ENCODE measurements around the gene GPRIN1.
"Not testable (repeated sequence)": the region's sequence is repeated elsewhere in the genome, so short reads cannot be mapped to it uniquely, and the experiment has no call there.

GPRIN1 gene

DNA sequence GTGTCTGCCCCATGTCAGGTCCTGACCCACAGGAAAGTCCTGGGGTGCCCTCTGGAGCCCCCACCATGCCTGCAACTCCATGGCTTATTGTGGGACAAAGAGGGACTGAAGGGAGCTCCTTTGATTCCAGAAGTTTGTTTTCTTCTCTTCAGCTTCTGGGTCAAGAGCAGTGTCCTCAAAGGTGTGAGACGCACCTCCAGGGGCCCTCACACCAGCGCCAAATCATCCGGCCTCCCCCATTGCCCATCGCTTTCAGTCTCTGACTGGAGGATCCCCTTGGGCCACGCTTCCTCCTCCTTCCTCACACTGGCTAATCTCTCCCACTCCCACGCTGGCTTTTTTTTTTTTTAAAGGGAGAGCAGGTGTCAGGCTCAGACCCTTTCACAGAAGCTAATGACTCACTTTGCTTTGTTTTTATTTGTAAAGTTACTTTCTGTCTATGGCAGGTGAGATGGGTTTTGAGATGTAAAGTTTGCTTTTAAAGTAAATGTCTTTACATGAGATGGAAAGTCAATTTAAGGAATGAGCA is 44.1 kb downstream of the GPRIN1 start:
- DNase-seq = no peak

DNA sequence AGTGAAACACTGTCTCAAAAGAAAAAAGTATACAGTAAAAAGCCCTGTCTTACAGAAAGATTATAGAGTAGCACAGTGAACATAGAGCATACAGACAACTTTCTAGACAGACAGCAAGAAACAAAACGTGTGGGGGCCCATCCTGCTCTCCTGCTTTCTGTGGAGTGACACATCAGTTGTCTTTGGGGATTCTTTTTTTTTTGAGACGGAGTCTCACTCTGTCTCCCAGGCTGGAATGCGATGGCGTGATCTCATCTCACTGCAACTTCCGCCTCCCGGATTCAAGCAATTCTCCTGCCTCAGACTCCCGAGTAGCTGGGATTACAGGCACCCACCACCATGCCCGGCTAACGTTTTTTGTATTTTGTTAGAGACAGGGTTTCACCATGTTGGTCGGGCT is 46.0 kb downstream of the GPRIN1 start:
- no peak for DNase-seq

DNA sequence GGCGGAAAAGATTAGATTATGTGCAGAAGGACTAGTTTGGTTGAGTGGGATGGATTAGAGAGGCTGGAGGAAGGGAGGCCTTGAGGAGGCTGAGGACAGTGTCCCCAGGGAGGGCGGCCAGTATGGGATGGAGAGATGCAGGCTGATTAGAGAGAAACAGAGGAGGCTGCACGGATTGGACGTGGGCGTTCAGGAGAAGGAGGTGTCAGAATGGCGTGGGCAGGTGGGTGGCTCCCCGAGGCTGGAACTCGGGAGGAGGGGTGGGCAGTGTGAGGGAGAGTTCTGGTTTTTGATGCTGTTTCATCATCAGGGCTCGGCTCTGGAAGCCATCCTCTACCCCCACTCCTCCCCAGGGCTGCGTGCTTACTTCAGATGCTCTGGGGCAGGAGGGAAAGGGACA is 47.8 kb downstream of the GPRIN1 start:
- no peak for DNase-seq

DNA sequence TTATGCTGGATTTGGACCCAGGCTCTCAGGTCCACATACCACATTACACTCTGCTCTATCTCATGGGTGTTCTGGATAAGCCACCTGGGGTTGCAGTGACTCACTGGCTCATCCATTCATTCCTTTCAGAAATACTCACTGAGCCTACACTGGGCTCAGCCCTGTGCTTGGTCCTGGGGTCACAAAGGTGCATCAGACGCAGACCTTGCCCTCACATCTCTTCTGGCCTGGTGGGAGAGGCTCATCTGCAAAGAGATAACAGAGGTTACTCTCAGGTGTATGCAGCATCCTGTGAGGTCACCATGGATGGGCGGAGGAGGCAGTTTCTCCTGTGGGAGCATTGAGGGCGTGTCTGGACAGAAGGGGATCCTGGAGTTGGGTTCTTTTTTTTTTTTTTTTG is 48.7 kb downstream of the GPRIN1 start:
- no peak for DNase-seq

DNA sequence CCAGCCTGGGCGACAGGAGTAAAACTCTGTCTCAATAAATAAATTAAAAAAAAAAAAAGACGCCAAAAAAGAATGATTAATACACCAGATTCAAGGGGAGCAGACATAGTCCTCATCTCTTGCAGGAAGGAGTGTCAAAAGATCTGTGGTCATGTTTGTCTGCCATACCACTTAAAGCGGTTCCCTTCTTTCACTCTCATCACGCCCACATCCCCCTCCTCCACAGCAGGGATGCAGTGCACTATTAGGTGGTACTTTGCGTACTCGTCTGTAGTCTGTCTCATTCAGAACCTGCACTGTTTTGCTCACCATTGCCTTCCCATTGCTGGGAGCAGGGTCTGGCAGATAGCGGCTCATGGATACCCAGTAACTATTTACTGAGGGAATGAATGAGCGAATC is 49.6 kb downstream of the GPRIN1 start:
- DNase-seq = no peak

DNA sequence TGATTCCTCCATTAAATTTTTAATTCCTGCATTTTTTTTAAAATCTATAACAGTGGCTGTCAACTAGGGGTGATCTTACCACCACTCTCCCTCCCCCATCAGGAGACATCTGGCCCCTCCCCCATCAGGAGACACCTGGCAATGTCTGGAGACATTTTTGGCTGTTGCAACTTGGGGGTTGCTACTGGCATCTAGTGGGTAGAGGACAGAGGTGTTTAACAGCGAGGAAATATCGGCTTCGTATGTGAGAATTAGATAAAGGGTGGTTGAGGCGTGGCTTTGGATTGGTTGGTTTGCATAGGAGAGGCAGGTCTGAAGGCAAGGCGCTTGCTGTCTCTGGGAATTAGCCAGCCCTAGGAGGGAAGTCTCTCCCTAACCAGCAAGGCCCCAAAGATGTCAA is 50.3 kb downstream of the GPRIN1 start:
- DNase-seq = peak; percentile 50

DNA sequence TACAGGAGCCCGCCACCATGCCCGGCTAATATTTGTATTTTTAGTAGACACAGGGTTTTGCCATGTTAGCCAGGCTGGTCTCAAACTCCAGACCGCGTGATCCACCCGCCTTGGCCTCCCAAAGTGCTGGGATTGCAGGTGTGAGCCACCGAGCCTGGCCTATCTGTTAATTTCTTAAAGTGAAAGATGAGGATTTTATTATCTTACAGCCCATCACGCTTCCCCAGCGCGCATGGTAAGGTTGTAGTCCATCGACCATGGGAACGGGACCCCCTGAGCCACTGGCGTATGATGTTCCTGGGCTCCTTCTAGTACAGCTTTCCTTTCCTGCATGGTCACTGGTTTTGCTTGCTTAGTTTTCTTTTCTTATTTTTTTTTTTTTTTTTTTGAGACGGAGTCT is 52.1 kb downstream of the GPRIN1 start:
- DNase-seq = no peak

DNA sequence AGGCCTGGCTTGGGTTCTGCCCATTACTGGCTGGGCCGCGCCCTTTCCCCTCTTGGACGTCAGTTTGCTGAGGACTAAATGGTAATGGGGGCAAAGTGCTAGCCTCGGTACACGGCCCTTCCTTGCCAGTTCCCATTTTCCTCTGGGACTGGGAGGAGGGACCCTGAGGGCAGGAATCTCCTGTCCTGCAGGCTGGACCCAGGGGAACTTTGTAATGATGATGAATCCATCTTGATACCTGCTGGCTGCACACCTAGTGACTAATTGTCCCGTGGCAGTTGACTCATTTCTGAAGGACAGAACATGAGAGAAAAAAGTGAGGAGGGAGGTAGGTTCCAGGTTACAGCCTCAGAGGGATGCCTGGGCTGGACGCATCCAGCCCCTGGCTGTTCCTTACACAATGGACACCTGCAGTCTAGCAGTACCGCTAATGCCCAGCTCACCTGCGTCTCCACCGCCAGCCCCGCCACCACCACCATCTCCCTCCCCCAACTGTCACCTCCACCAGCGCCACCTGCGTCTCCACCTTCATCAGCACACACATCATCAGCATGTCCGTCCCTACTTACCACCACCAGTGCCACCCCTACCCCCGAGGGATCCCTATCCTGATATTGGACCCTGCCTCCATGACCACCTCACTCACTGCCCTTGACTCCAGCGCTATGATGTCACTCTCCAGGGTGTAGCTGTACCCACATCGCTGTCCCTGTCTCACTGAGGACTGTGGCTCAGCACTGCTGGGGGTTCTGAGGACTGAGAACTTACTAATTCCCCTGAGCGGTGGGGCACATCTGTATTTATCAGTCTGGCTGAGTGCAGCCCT is 56.5 kb downstream of the GPRIN1 start:
- DNase-seq = no peak

DNA sequence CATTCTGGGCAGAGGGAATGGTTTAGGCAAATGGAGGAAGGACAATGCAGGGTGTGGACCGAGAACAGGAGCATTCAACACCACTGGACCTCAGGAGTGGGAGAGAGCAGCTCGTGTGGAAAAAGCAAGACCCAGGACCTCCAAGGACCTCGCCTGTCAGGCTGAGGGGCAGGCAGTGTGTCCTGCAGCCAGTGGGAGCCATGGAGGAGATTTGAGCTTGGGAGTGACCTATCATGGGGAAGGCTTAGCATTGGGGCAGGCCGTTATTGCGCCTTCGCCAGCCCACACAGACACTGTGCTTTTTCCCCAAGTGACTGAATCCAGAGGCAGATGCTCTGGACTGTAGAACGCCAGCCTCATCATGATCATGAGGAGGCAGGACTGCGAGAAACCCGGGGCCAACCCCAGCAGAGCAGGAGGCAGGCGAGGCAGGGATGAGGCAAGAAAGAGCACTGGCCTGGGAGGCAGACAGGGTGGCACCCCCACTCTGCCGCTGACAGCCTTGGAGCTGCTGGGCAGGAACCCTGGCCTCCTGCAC is 57.6 kb downstream of the GPRIN1 start:
- DNase-seq = no peak

DNA sequence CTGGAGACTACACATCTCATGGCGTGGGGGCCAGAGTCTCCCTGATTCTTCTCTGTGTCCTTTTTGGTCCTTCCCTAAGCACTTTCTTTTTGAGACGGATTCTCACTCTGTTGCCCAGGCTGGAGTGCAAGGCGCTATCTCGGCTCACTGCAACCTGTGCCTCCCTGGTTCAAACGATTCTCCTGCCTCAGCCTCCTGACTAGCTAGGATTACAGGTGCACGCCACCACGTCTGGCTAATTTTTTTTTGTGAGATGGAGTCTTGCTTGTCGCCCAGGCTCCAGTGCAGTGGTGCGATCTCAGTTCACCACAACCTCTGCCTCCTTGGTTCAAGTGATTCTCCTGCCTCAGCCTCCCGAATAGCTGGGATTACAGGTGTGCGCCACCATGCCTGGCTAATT is 59.0 kb downstream of the GPRIN1 start:
- DNase-seq = not testable (repeated sequence)

DNA sequence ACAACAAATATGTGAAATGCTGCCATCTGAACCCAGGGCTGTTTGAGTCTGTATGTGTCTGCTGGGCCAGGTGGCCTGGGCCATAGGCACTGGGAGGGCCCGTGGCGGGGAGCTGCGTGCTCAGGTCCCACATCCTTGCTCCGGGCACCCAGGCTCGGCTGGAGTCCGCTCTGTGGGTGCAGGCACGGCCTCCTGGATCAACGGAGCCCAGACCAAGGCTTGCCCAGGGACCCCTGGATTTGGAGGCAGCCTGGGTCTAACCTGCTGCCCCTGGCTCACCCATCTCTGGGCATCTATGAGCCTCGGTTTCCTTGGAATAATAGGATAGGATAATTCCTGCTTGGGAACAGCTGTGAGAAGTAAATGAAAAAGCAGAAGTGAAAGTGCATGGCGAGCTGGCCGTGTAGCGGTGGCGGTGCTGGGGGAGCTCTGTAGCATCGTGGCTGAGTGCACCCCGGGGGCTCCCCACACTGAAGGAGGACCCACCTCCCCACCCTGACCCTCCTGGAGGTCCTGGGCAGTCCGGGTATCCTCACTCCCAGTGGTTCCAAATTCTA is 59.6 kb downstream of the GPRIN1 start:
- no peak for DNase-seq

DNA sequence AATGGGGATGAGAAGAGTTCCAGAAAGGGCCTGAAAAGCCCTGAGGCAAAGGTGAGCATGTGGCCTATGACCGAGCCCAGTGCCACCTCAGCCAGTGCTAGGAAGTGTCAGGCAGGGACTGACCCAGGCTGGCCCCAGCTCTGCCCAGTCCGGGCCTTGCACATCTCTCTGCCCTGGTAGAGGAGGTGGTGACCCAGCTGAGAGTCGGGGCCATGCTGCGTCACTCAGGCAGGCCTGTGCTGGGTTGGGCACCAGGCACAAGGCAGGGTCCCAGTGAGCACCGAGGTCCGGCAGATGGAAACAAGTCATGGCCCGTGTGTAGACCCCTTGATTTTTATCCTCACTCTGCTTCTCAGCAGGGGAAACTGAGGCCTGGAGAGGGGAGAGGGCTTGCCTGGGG is 60.1 kb downstream of the GPRIN1 start:
- no peak for DNase-seq

DNA sequence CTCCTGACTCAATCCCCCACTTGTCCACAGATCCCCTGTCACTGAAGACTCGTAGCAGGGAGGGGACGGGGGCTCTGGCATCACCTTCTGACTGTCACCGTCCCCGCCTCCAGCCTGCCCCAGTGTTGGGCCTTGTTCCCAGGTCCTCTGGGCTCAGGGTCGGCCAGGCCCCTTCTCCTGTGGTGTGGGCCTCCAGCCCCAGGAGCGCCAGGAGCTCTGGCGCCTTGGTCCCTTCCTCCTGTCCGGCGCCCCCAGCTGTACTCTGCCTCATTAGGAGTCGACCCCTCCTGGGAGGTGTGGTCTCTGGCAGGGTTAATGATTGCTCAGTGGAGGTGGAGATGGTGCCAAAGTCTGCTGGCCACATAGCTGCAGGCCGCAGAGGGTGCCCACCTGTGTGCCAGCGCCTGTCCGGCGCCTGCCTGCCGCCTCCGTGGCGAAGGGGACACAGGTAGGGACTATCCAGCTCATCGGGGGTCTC is 61.0 kb downstream of the GPRIN1 start, which contains the start of gene CDHR2:
CDHR2 (plus strand) TSS at position 376 of the 478 bp plus-strand sequence. CDS start 16,011 bp downstream, outside the sequence.
- DNase-seq = no peak

DNA sequence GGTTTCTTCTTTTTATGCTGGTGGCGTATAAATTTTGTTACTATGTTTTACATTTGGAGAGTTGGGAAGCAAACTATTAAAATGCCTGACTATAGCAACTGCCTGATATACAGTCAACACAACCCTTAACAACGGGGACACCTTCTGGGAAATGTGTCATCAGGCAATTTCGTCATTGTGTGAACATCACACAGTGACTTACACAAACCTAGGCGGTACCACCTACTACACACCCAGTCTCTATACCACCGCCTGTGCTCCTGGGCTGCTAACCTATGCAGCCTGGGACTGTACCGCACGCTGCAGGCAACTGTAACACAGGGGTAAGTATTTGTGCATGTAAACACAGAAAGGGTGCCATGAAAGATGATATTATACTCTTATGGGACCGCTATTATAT is 62.2 kb downstream of the GPRIN1 start:
- peak; percentile 57 for DNase-seq

Measured in CD4-positive, alpha-beta T cell treated with Interleukin-10 for 1 hour (primary cell).